Stimulated activated naive CD8-positive, alpha-beta T cell treated with anti-CD3 and anti-CD28 coated beads, Interleukin-15, Interleukin-2, amounts not matched to agents 100 ng/mL and 50 ng/mL, for 24 hours (primary cell): ENCODE measurements around the gene SLC22A16.
"Not testable (repeated sequence)": the region's sequence is repeated elsewhere in the genome, so short reads cannot be mapped to it uniquely, and the experiment has no call there.

Source experiments
- H3K27ac Mint-ChIP-seq: one replicate; pipeline ENCODE4 v1.8.0; 2021; ENCODE audit warnings: mild to moderate bottlenecking, mixed read lengths
- H3K27me3 Mint-ChIP-seq: one replicate; pipeline ENCODE4 v1.8.0; 2021; ENCODE audit warnings: mixed read lengths
- H3K36me3 Mint-ChIP-seq: one replicate; pipeline ENCODE4 v1.8.0; 2021; ENCODE audit warnings: low read depth, mixed read lengths
- H3K4me1 Mint-ChIP-seq: one replicate; pipeline ENCODE4 v1.8.0; 2021; ENCODE audit warnings: low read depth, mixed read lengths
- H3K4me3 Mint-ChIP-seq: one replicate; pipeline ENCODE4 v1.8.0; 2021; ENCODE audit warnings: mild to moderate bottlenecking, mixed read lengths
- H3K9me3 Mint-ChIP-seq: one replicate; pipeline ENCODE4 v1.8.0; 2021; ENCODE audit warnings: mixed read lengths

SLC22A16 gene, protein sequence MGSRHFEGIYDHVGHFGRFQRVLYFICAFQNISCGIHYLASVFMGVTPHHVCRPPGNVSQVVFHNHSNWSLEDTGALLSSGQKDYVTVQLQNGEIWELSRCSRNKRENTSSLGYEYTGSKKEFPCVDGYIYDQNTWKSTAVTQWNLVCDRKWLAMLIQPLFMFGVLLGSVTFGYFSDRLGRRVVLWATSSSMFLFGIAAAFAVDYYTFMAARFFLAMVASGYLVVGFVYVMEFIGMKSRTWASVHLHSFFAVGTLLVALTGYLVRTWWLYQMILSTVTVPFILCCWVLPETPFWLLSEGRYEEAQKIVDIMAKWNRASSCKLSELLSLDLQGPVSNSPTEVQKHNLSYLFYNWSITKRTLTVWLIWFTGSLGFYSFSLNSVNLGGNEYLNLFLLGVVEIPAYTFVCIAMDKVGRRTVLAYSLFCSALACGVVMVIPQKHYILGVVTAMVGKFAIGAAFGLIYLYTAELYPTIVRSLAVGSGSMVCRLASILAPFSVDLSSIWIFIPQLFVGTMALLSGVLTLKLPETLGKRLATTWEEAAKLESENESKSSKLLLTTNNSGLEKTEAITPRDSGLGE

DNA sequence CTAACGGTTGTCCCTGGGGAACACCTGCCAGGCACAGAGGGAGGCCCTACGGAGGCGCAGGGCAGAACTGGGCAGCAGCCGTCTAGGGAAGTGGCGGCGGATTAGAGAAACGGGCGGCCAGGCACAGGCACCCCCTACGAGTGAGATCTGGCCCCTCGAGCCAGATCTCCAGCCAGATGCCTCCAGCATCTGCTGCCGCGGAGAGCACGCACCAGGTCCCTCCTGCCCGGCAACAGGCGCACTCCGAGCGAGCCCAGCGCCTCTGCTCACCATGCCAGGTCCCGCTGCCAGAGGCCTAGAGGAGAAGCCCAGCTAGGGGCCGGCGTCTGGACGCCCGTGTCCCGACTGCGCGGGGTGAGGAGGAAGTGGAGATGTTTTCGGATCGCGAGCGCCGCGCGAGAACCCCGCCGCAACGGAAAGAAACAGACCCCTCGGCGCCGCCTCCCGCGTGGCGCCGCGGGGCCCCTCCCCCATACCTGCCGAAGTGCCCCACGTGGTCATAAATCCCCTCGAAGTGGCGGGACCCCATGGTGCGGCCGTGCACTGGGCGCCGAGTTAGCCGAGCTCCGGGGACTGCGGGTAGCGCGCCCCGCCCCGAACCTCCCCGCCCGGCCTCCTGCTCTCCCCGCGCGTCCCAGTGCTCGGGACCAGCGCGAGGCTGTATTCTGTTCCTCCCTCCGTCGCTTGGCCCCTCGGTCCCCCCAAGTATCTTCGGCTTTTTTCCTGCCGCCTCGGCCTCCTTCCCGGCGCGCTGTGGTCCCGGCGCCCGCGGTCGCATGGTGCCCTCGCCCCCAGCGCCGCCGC lies at the start of gene SLC22A16:
SLC22A16 (minus strand) TSS at position 568 of the 804 bp plus-strand sequence; CDS start at position 529, 39 bp downstream.
- H3K27ac Mint-ChIP-seq: no peak within 1 kb of the TSS
- H3K27me3 Mint-ChIP-seq: peaks cover 39% of the 10 kb centered on the region
- peak within 1 kb of the TSS; percentile 58 for H3K4me3 Mint-ChIP-seq
- H3K36me3 Mint-ChIP-seq: no peaks in the 10 kb centered on the region
- H3K4me1 Mint-ChIP-seq: peaks cover 10% of the 10 kb centered on the region
- H3K9me3 Mint-ChIP-seq: peaks cover 5% of the 10 kb centered on the region

DNA sequence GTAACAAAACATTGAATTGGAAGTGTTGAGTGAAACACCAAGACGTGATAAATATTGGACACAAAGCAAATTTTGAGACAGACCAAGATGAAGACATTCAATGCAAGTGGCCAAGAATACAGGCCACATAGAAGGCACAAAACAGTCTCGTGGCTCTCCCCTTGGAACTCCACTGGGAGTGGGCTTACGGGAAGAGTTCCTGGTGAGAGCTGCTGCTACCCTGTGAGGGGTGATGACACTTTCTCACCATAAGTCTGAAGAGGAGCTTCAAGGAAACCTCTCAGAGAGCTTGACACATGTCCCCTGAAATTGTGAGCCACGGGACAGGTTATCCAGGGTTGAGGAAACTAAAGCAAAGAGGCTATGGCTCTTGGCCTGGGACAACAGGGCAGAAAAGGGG lies 48.6 kb upstream of the SLC22A16 start:
- Mint-ChIP-seq H3K4me3 (no peak overlapping the region), H3K9me3 (no peaks in the 10 kb centered on the region), H3K36me3 (no peaks in the 10 kb centered on the region), H3K27ac (no peak overlapping the region), H3K4me1 (peaks cover 4% of the 10 kb centered on the region), H3K27me3 (peaks cover 4% of the 10 kb centered on the region)

DNA sequence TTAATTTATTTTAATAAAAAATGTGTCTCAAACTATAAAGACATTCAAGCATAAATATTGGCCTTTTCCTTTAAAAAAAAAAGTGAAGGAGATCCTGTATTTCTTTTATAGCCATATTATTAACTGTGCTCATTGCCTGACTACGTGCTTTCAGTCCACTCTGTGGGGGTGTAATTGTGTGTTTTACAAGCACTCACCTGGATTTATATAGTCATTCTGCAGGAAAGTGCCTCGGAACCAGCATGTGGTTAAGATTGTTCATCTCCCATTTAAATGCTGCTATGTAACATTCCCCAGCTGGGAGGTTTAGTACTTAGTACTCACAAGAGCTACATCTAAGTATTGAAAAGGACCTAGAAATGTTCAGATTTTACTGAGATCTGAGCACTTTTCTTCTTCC lies 47.9 kb upstream of the SLC22A16 start:
- Mint-ChIP-seq H3K4me3 (no peak overlapping the region), H3K36me3 (no peaks in the 10 kb centered on the region), H3K4me1 (peaks cover 1% of the 10 kb centered on the region), H3K27me3 (peaks cover 2% of the 10 kb centered on the region), H3K9me3 (no peaks in the 10 kb centered on the region), H3K27ac (no peak overlapping the region)

GRCh38 chr6:110523451-110524021 lies 47.1 kb upstream of the SLC22A16 start:
- no peak overlapping the region for H3K27ac Mint-ChIP-seq
- no peaks in the 10 kb centered on the region for H3K36me3 Mint-ChIP-seq
- no peak overlapping the region for H3K4me3 Mint-ChIP-seq
- no peaks in the 10 kb centered on the region for H3K9me3 Mint-ChIP-seq
- no peaks in the 10 kb centered on the region for H3K4me1 Mint-ChIP-seq
- no peaks in the 10 kb centered on the region for H3K27me3 Mint-ChIP-seq

DNA sequence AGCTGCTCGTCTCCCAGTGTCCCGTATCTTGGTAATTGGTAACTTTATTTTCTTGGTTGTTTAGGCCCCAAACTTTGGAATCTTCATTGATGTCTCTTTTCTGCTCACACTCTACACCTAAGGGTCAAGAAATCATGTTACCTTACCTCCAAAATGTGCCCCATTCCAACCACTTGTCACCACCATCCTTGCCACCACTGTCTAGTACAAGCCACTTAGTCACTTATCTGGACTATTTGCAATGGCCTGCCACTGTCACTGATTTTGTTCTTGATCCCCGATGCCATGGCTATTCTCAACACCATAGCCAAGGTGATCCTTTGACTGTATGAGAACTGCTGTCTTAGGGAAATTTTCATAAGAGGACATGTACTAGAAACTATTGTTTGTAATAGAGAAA lies 46.0 kb upstream of the SLC22A16 start:
- no peaks in the 10 kb centered on the region for H3K36me3 Mint-ChIP-seq
- H3K4me3 Mint-ChIP-seq: no peak overlapping the region
- H3K27ac Mint-ChIP-seq: no peak overlapping the region
- no peaks in the 10 kb centered on the region for H3K9me3 Mint-ChIP-seq
- peaks cover 4% of the 10 kb centered on the region for H3K27me3 Mint-ChIP-seq
- no peaks in the 10 kb centered on the region for H3K4me1 Mint-ChIP-seq

DNA sequence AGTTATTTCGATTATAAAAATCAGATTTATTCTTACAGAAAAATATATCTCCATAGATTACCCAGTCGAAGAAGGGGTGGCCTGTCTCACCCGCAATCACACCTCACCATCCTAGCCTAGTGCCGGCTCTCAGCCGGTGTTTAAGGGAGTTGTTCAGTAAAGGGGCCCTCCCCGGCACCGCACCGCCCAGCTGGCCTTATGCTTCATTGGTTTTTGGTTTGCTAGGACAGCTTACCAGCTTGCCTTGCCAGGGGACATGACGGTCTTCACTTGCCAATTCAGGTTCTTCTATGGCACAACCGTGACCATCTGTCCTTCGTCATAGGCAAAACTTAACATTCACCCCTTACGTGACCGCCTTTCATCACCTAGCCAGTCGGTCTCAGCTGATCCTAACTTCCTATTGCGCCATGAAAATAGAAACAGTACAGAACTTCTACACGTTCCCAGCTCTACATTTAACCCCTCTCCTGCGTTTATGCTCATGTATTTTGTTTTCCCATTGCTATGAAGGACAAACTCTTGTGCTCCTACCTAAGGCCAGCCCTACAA lies 44.7 kb upstream of the SLC22A16 start:
- Mint-ChIP-seq H3K36me3 (no peaks in the 10 kb centered on the region), H3K4me3 (no peak overlapping the region), H3K9me3 (no peaks in the 10 kb centered on the region), H3K4me1 (no peaks in the 10 kb centered on the region), H3K27me3 (peaks cover 7% of the 10 kb centered on the region), H3K27ac (no peak overlapping the region)

DNA sequence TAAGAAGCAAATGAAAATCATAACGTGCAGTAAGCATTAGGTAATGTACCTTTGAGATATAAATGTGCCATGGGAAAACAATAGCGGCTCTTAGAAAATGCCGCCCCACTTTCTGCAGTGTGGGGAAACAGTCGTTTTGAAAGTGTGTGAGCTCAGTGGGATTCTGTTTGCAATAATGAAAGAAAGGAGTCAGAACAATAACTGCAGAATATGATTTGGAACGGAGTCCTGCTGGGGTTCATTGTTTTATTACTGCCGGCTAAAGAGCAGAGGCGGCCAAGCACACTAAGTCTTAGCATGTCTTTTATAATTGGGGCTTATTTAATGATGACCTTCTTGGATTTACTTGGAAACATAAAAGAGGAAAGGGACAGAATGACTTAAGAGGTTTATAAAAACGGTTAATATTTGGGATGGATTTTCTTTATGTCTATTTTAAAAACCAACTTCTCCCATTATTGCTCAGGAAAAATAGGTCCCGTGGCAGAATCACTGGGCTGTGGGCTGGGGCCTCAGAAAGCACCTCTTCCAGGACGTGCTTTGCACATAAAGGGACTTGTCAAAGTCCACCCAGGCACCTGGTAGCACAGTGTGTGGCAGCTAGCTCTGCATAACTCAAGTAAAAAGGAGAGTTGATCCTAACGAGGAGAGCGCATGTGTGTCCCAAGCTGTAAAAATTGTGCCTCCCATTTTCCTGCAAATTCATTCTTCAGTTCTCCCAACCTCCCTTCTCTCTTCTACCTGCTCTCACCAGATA lies 44.0 kb upstream of the SLC22A16 start:
- H3K4me3 Mint-ChIP-seq: no peak overlapping the region
- H3K27me3 Mint-ChIP-seq: peaks cover 7% of the 10 kb centered on the region
- no peaks in the 10 kb centered on the region for H3K36me3 Mint-ChIP-seq
- no peaks in the 10 kb centered on the region for H3K9me3 Mint-ChIP-seq
- no peaks in the 10 kb centered on the region for H3K4me1 Mint-ChIP-seq
- H3K27ac Mint-ChIP-seq: no peak overlapping the region

DNA sequence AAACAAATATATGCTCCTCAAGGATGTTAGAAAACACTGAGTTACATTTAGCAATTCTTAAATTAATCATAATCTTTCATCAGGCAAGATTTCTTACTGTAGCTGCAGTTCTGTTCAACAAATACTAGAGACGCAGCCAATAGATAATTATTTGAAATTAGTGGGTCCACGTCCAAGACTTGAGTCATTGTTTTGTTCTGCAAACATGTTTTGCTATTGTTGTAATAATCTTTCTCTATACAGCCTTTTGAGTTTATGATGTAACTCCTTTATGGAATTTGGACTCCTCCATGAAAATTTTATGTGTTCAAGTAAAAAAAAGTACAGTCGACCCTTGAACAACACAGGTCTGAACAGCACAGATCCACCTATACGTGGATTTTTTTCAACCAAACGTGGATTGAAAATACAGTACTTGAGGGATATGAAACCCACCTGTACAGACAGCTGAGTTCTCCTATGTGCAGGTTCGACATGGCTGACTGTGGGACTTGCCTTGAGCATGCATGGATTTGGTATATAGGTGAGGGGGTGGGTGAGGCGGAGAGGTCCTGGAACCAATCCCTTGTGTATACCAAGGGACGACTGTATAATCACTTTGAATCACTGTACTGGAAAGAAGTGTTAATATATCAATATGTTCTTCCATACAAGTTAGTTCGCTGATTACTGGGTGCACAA lies 41.3 kb upstream of the SLC22A16 start:
- H3K36me3 Mint-ChIP-seq: no peaks in the 10 kb centered on the region
- no peaks in the 10 kb centered on the region for H3K9me3 Mint-ChIP-seq
- no peak overlapping the region for H3K27ac Mint-ChIP-seq
- H3K4me1 Mint-ChIP-seq: no peaks in the 10 kb centered on the region
- no peak overlapping the region for H3K4me3 Mint-ChIP-seq
- H3K27me3 Mint-ChIP-seq: peaks cover 7% of the 10 kb centered on the region

DNA sequence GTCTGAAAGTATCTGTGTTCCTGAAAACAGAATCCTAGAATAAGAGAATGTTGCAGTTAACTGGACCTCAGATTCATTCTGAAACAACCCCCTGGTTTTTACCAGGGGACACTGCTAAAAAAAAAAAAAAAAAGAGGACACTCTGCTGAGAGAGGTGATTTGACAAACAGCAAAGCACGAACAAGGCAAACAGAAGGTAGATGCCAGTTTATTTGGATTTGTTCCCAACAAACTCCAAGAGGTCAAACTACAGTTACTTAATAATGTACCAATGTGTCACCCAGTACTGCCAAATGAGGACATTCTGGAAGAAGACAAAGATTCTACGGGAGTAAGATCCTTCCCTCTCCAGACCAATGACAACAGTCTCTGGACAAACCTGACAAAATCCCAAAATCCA lies 40.6 kb upstream of the SLC22A16 start:
- Mint-ChIP-seq H3K9me3 (no peaks in the 10 kb centered on the region), H3K4me3 (no peak overlapping the region), H3K27ac (no peak overlapping the region), H3K36me3 (no peaks in the 10 kb centered on the region), H3K27me3 (peaks cover 7% of the 10 kb centered on the region), H3K4me1 (no peaks in the 10 kb centered on the region)

DNA sequence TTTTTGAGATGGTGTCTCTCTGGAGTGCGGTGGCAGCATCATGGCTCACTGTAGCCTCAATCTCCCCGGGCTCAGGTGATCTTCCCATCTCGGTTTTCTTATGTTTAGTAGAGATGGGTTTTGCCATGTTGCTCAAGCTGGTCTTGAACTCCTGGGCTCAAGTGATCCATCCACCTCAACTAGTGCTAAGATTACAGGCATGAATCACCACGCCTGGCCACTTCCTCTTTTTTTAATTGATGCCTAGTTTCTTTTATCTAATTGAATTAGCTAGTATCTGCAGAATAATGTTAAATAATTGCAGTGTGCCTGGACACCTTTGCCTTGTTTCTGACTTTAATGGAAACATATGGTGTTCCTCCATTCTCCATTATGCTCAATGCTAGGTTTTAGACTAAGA lies 38.4 kb upstream of the SLC22A16 start:
- no peaks in the 10 kb centered on the region for H3K9me3 Mint-ChIP-seq
- no peaks in the 10 kb centered on the region for H3K36me3 Mint-ChIP-seq
- peaks cover 7% of the 10 kb centered on the region for H3K27me3 Mint-ChIP-seq
- no peak overlapping the region for H3K4me3 Mint-ChIP-seq
- no peak overlapping the region for H3K27ac Mint-ChIP-seq
- H3K4me1 Mint-ChIP-seq: peaks cover 3% of the 10 kb centered on the region

GRCh38 chr6:110512991-110513390 lies 36.6 kb upstream of the SLC22A16 start:
- Mint-ChIP-seq H3K4me1 (peaks cover 8% of the 10 kb centered on the region), H3K36me3 (no peaks in the 10 kb centered on the region), H3K27me3 (peaks cover 7% of the 10 kb centered on the region), H3K27ac (no peak overlapping the region), H3K9me3 (no peaks in the 10 kb centered on the region), H3K4me3 (no peak overlapping the region)

- H3K4me3 Mint-ChIP-seq, H3K36me3 Mint-ChIP-seq, H3K27ac Mint-ChIP-seq, H3K27me3 Mint-ChIP-seq, H3K9me3 Mint-ChIP-seq, H3K4me1 Mint-ChIP-seq: not testable (repeated sequence)
Measured at GRCh38 chr6:110512549-110512948, 36.1 kb upstream of the SLC22A16 start.

- no peak overlapping the region for H3K4me3 Mint-ChIP-seq
- H3K36me3 Mint-ChIP-seq: no peaks in the 10 kb centered on the region
- H3K27ac Mint-ChIP-seq: no peak overlapping the region
- peaks cover 8% of the 10 kb centered on the region for H3K4me1 Mint-ChIP-seq
- peaks cover 2% of the 10 kb centered on the region for H3K9me3 Mint-ChIP-seq
- no peaks in the 10 kb centered on the region for H3K27me3 Mint-ChIP-seq
Measured at GRCh38 chr6:110511401-110511800, 35.0 kb upstream of the SLC22A16 start.
